HepG2 (cell line): ENCODE results near the gene APOC1. TPM values are rescaled to one million over a fixed set of nuclear protein-coding genes. Genes with fewer than 3 reads are reported as not detected.

Experiments
- AHR ChIP-seq: IDR thresholded peaks from 2 replicates; pipeline ENCODE4 v1.6.1; 2018; ENCODE audit warnings: missing genetic modification reagents, missing compliant biosample characterization
- CREBL2 ChIP-seq: sonication (generic); formaldehyde crosslinking; IDR thresholded peaks from 2 replicates; pipeline ENCODE4 v1.8.1; 2023; ENCODE audit warnings: missing genetic modification reagents, mild to moderate bottlenecking, borderline replicate concordance
- EEA1 ChIP-seq: sonication (generic); formaldehyde crosslinking; IDR thresholded peaks from 2 replicates; pipeline ENCODE4 v1.5.1; 2020; ENCODE audit warnings: mild to moderate bottlenecking, missing genetic modification reagents, borderline replicate concordance
- FOXC1 ChIP-seq: sonication (generic); formaldehyde crosslinking; IDR thresholded peaks from 2 replicates; pipeline ENCODE4 v1.8.0; 2022; ENCODE audit warnings: mild to moderate bottlenecking, missing genetic modification reagents, borderline replicate concordance
- HES4 ChIP-seq: sonication (generic); formaldehyde crosslinking; IDR thresholded peaks from 2 replicates; pipeline ENCODE4 v1.9.0; 2021; ENCODE audit warnings: mild to moderate bottlenecking, missing genetic modification reagents, borderline replicate concordance
- HNF4G ChIP-seq, 2 experiments: sonication (generic) in 1 of 2; formaldehyde crosslinking in 1 of 2; IDR thresholded peaks; 2 replicates each; pipeline versions ENCODE4 v1.4.0 to v1.6.1; 2011 to 2020; ENCODE audit warnings: borderline replicate concordance in 2 of 2, low read depth in 2 of 2, mild to moderate bottlenecking in 2 of 2, low read length in 1 of 2, missing genetic modification reagents in 1 of 2, moderate library complexity in 1 of 2
- HNRNPK ChIP-seq: fragments of 200-400 bp; formaldehyde crosslinking; IDR thresholded peaks from 2 replicates; pipeline ENCODE4 v1.6.1; 2018; ENCODE audit warnings: low read length, low read depth, moderate library complexity, mild to moderate bottlenecking; ENCODE audit not compliant: poor library complexity, severe bottlenecking
- MBD4 ChIP-seq: IDR thresholded peaks from 2 replicates; pipeline ENCODE4 v1.6.1; 2012; ENCODE audit warnings: low read length, inconsistent platforms, borderline replicate concordance
- MBNL3 ChIP-seq: fragments of 250-450 bp; sonication (Bioruptor Pico); conservative IDR thresholded peaks from 2 replicates; pipeline ENCODE4 v1.8.0; 2022; ENCODE audit warnings: mild to moderate bottlenecking, inconsistent platforms
- PAXIP1 ChIP-seq: sonication (generic); formaldehyde crosslinking; conservative IDR thresholded peaks from 2 replicates; pipeline ENCODE4 v1.4.0; 2020; ENCODE audit warnings: mild to moderate bottlenecking, missing genetic modification reagents, moderate library complexity
- SIN3A ChIP-seq: IDR thresholded peaks from 2 replicates; pipeline ENCODE4 v1.6.1; 2011; ENCODE audit warnings: low read depth, mild to moderate bottlenecking, control low read depth, low read length, borderline replicate concordance
- SMC3 ChIP-seq: IDR thresholded peaks from 2 replicates; pipeline ENCODE4 v1.6.1; 2011; ENCODE audit warnings: low read length, improper control_type of control experiment
- SNRNP70 ChIP-seq: fragments of 200-400 bp; formaldehyde crosslinking; IDR thresholded peaks from 2 replicates; pipeline ENCODE4 v1.6.1; 2017; ENCODE audit warnings: mild to moderate bottlenecking, low read depth, low read length, moderate library complexity
- SYNCRIP ChIP-seq: fragments of 200-400 bp; formaldehyde crosslinking; IDR thresholded peaks from 2 replicates; pipeline ENCODE4 v1.6.1; 2018; ENCODE audit warnings: mild to moderate bottlenecking, low read depth, low read length; ENCODE audit not compliant: insufficient read depth
- TAF1 ChIP-seq: sonication (generic); formaldehyde crosslinking; IDR thresholded peaks from 2 replicates; pipeline ENCODE4 v1.4.0; 2020; ENCODE audit warnings: missing genetic modification reagents
- YEATS2 ChIP-seq: sonication (generic); formaldehyde crosslinking; IDR thresholded peaks from 2 replicates; pipeline ENCODE4 v1.4.0; 2020; ENCODE audit warnings: missing genetic modification reagents, borderline replicate concordance
- ZBTB3 ChIP-seq: sonication (generic); formaldehyde crosslinking; IDR thresholded peaks from 2 replicates; pipeline ENCODE4 v1.4.0; 2020; ENCODE audit warnings: low read depth, mild to moderate bottlenecking, moderate library complexity, missing genetic modification reagents, borderline replicate concordance
- ZNF20 ChIP-seq: sonication (generic); formaldehyde crosslinking; IDR thresholded peaks from 2 replicates; pipeline ENCODE4 v1.4.0; 2020; ENCODE audit warnings: mild to moderate bottlenecking, moderate library complexity, missing genetic modification reagents
- ZNF414 ChIP-seq: sonication (generic); formaldehyde crosslinking; IDR thresholded peaks from 2 replicates; pipeline ENCODE4 v1.5.0; 2020; ENCODE audit warnings: missing genetic modification reagents
- ZNF543 ChIP-seq: sonication (generic); formaldehyde crosslinking; IDR thresholded peaks from 2 replicates; pipeline ENCODE4 v1.4.0; 2020; ENCODE audit warnings: mild to moderate bottlenecking, missing genetic modification reagents
- ZNF644 ChIP-seq: IDR thresholded peaks from 2 replicates; pipeline ENCODE4 v1.6.1; 2016; ENCODE audit warnings: low read depth
- ZNF7 ChIP-seq: IDR thresholded peaks from 2 replicates; pipeline ENCODE4 v1.6.1; 2016; ENCODE audit warnings: missing biosample characterization, missing genetic modification reagents
- ZNF740 ChIP-seq: sonication (generic); formaldehyde crosslinking; IDR thresholded peaks from 2 replicates; pipeline ENCODE4 v1.4.0; 2020; ENCODE audit warnings: missing genetic modification reagents
- ZNF879 ChIP-seq: sonication (generic); formaldehyde crosslinking; IDR thresholded peaks from 2 replicates; pipeline ENCODE4 v1.8.1; 2023; ENCODE audit warnings: missing genetic modification reagents
- ZSCAN21 ChIP-seq: sonication (generic); formaldehyde crosslinking; IDR thresholded peaks from 2 replicates; pipeline ENCODE4 v1.8.0; 2022; ENCODE audit warnings: mild to moderate bottlenecking, missing genetic modification reagents, moderate library complexity, borderline replicate concordance
- polyA plus RNA-seq, 8 experiments: library from polyadenylated mRNA; depleted of rRNA in 3 of 8; stranded (reverse) in 7 of 8; unstranded in 1 of 8; fragments of >200 nt; fragmentation: Illumina TruSeq in 4 of 8; extraction: Trizol in 4 of 8; gene quantifications; 2 replicates each; pipeline versions ENCODE4 v1.2.1 to v1.2.3, GENCODE V29; 2011 to 2016; ENCODE audit warnings: low read depth in 4 of 8, missing spikeins in 1 of 8, mixed read lengths in 1 of 8; ENCODE audit not compliant: insufficient read depth in 1 of 8
- total RNA-seq, 5 experiments: library from RNA; depleted of rRNA; stranded (reverse); fragments of >200 nt; fragmentation: Illumina TruSeq; extraction: Trizol; gene quantifications; 2 replicates each; pipeline ENCODE4 v1.2.3, GENCODE V29; 2016; ENCODE audit warnings: low read depth in 1 of 5

APOC1 gene
- total and polyA plus RNA-seq, 2 of the 13 experiments (the other 11 are each of a cell fraction or from before 2014, with no cell fraction given): 600 to 1,235 TPM

GRCh38 chr19:44891016-44891882, 23.2 kb upstream of the APOC1 start, which contains the start of gene TOMM40 (continued):
- TF ChIP-seq PAXIP1 (CRISPR knock-in tag): no peak; the same call in 1 of the 2 replicates
- TF ChIP-seq ZSCAN21 (CRISPR knock-in tag): peak; percentile 81; the same call in 1 of the 2 replicates
- peak; percentile 46 for TF ChIP-seq TAF1
- TF ChIP-seq SIN3A: peak; percentile 36; the same call in 1 of the 2 replicates
- peak; percentile 59; the same call in 1 of the 2 replicates for TF ChIP-seq HNF4G (IDR thresholded peaks at IDR 0.05; ENCODE audit: borderline replicate concordance, low read depth, low read length)
- peak; percentile 46; the same call in 1 of the 2 replicates for TF ChIP-seq HNF4G (CRISPR knock-in tag; IDR thresholded peaks at IDR 0.05; ENCODE audit: borderline replicate concordance, low read depth)
- no peak for TF ChIP-seq YEATS2
- no peak for TF ChIP-seq ZNF879 (CRISPR knock-in tag)
- no peak for TF ChIP-seq ZNF543 (CRISPR knock-in tag)
- TF ChIP-seq ZNF740: no peak
- TF ChIP-seq EEA1 (CRISPR knock-in tag): no peak
- TF ChIP-seq ZBTB3: no peak
- TF ChIP-seq HES4 (CRISPR knock-in tag): 0 out of 2 replicates have a peak, but pooled peaks have one; percentile 33
- no peak for TF ChIP-seq FOXC1
- no peak for TF ChIP-seq SNRNP70
- no peak for TF ChIP-seq MBD4
- no peak for TF ChIP-seq CREBL2 (CRISPR knock-in tag)
- no peak; the same call in 1 of the 2 replicates for TF ChIP-seq ZNF414 (CRISPR knock-in tag)
- TF ChIP-seq ZNF7 (CRISPR knock-in tag): no peak
- no peak for TF ChIP-seq SMC3
- no peak for TF ChIP-seq ZNF20
- TF ChIP-seq HNRNPK: peak; percentile 34
- TF ChIP-seq ZNF644: no peak
- no peak for TF ChIP-seq MBNL3
- no peak for TF ChIP-seq SYNCRIP
- no peak for TF ChIP-seq AHR (CRISPR knock-in tag)
